ENCODE results near the gene CAAP1.
"Not testable (repeated sequence)": the region's sequence is repeated elsewhere in the genome, so short reads cannot be mapped to it uniquely, and the experiment has no call there.

CAAP1 gene

GRCh38 chr9:26892251-26893029 lies at the start of gene CAAP1:
CAAP1 (minus strand) TSS chr9:26892802; CDS start chr9:26892715, 87 bp downstream.
- peak; percentile 44 for DNase-seq

GRCh38 chr9:26940779-26941178 lies 48.2 kb upstream of the CAAP1 start:
- DNase-seq: no peak

- DNase-seq: no peak
These were observed 47.5 kb upstream of the CAAP1 start for GRCh38 chr9:26939955-26940711.

- DNase-seq: no peak
These were observed 45.3 kb upstream of the CAAP1 start for GRCh38 chr9:26937816-26938371.

GRCh38 chr9:26935847-26936246 lies 43.2 kb upstream of the CAAP1 start:
- no peak for DNase-seq

- no peak for DNase-seq
These were observed 36.4 kb upstream of the CAAP1 start for GRCh38 chr9:26928902-26929495.

- DNase-seq: no peak
These were observed 33.0 kb upstream of the CAAP1 start for GRCh38 chr9:26925609-26926008.

- no peak for DNase-seq
These were observed 27.1 kb upstream of the CAAP1 start for GRCh38 chr9:26919698-26920097.

GRCh38 chr9:26913138-26913668 lies 20.6 kb upstream of the CAAP1 start:
- DNase-seq: no peak

GRCh38 chr9:26904671-26905070 lies 12.1 kb upstream of the CAAP1 start:
- DNase-seq: no peak

- no peak for DNase-seq
These were observed 11.5 kb upstream of the CAAP1 start for GRCh38 chr9:26904070-26904469.

GRCh38 chr9:26893030-26893676 lies 551 bp upstream of the CAAP1 start:
- DNase-seq: no peak

GRCh38 chr9:26891726-26892125 lies 876 bp downstream of the CAAP1 start:
- DNase-seq: no peak

- DNase-seq: no peak
These were observed 4.3 kb downstream of the CAAP1 start for GRCh38 chr9:26888271-26888670.

GRCh38 chr9:26882154-26882553 lies 10.4 kb downstream of the CAAP1 start:
- DNase-seq: no peak

GRCh38 chr9:26880262-26880661 lies 12.3 kb downstream of the CAAP1 start:
- no peak for DNase-seq

GRCh38 chr9:26875155-26875554 lies 17.4 kb downstream of the CAAP1 start:
- not testable (repeated sequence) for DNase-seq

- DNase-seq: no peak
These were observed 22.3 kb downstream of the CAAP1 start for GRCh38 chr9:26870292-26870691.

- DNase-seq: no peak
These were observed 29.5 kb downstream of the CAAP1 start for GRCh38 chr9:26863074-26863473.

GRCh38 chr9:26856413-26857032 lies 36.1 kb downstream of the CAAP1 start:
- no peak for DNase-seq

- no peak for DNase-seq
These were observed 41.6 kb downstream of the CAAP1 start for GRCh38 chr9:26850995-26851394.

GRCh38 chr9:26833792-26834191 lies 58.8 kb downstream of the CAAP1 start:
- DNase-seq: no peak

Measured in cortex of kidney (tissue), 1 donor.